GM18502 (cell line): ENCODE measurements around the gene TAF4.
"Not testable (repeated sequence)": the region's sequence is repeated elsewhere in the genome, so short reads cannot be mapped to it uniquely, and the experiment has no call there.

Experiments used
- ATAC-seq: cut with Tn5 transposase; IDR thresholded peaks from one replicate; pipeline ENCODE4 v1.9.1; 2021; ENCODE audit warnings: mild to moderate bottlenecking; ENCODE audit not compliant: unreplicated experiment, poor library complexity

Gene TAF4

DNA sequence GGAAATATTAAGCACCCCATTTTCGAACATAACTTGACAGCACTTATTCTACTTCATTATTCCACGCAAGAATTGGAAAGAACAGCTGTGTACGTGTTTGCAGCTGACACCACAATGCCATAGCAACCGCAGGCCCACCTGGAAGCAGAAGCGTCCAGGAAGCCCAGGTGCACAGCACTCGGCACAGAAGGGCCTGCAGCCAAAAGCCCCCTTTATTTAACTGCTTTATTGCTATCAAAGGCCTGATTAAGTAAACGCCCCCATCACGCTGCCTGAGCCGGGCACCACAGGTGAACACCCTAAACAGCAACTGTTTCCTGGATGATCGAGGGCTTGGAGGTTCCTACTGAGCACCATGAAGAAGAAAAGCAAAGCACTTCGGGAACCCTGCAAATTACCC lies 6.3 kb downstream of the TAF4 start:
- ATAC-seq = no peak

DNA sequence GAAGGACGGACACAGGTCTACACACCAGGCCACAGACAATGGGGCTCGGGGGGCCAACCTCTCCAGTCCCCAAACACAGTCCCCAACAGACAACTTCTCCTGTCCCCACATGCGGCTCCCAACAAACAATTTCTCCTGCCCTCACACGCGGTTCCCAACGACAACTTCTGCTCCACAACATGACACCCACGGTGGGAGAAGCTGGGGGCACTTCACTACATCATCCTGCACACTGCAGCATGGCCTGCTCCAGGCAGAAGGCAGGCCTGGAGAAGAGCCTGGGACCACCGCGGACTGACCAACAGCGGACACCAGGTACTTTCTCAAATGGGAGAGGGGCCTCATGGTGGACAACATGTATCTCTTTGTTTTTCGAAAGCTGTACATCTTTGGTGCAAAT lies 6.7 kb downstream of the TAF4 start:
- ATAC-seq = no peak

DNA sequence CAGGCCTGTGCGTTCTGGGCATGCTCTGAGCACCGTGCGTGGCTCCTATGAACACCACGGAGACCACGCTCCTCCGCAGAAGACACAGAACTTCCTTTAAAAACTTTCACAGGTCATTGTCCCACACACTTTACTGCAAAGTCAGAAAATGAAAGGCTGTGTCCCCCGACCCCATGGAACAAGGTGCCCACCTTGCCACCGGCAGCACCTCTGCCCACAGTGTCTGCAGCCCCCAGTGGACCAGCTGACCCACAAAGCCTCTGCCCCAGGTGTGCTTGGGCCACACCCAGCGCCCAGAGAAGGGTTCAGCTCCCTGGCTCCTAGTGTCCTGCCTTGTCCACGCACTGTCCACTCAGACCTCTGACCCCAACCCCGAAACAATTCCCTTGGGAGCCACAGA lies 8.7 kb downstream of the TAF4 start:
- ATAC-seq = no peak

DNA sequence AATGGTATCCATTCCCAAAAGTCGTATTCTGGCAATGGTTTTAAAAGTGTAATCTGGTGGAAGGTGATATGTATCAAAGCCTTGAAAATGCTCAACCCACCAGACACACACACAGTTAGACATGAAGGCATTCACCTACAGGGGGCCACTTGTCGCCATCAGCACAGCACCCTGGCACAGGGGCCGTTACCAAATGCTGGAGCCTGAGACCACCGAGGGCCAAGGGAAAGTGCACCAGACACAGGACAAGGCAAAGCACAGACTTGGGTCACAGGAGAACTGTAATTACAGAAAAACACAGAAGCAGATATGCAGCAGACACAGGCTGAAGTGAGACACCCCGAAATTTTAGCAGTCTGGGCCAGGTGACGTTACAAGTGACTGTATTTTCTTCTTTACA lies 9.3 kb downstream of the TAF4 start:
- ATAC-seq = no peak

DNA sequence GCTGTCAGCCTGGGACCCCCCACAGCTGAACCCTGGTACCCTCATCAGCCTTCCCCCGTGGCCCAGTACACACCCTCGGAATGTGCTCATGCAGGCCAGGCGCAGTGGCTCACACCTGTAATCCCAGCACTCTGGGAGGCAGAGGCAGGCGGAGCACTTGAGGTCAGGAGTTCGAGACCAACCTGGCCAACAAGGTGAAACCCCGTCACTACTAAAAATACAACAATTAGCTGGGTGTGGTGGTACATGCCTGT lies 9.9 kb downstream of the TAF4 start:
- not testable (repeated sequence) for ATAC-seq

DNA sequence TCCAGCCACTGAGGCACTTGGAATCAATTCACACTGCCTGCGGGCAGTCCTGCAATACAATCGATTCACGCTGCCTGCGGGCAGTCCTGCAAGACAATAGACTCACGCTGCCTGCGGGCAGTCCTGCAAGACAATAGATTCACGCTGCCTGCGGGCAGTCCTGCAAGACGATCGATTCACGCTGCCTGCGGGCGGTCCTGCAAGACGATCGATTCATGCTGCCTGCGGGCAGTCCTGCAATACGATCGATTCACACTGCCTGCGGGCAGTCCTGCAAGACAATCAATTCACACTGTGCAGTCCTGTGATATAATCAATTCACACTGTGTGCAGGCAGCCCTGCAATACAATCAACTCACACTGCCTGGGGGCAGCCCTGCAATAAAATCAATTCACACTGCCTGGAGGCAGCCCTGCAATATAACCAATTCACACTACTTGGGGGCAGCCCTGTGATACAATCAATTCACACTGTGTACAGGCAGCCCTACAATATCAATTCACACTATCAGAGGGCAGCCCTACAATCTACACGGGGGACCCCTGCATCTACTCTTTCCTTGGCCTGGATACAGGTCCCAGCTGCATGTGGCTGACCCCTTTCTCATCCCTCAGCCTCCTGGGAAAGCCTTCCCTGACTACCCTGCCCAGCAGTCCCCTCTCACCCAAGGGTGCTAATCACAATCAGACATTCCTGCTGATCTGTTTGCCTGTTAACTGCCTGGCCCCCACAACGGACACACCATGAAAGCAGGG lies 10.4 kb downstream of the TAF4 start:
- ATAC-seq = no peak

DNA sequence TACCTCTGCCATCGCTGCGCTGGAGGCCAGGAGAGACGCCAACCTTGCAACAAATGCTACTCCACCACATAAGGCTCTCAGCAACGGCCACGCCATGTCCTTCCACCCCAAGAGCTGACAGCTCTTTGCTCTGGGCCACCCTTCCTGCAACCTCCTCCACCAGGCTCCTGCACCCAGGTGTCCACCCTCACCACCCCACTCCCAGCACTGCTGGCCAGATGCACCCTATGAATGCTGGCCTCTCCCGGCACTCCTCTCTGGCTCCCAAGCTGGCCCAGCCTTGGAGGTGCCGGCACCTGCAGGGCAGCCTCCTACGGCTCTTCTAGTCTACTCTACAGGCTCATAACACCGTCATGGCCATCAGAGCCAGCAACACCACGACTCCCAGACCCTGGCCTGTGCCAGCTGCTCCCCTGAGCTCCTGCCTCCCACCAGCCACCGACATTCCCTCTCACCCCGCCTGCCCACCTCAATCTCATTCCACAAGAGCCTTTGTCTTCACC lies 11.2 kb downstream of the TAF4 start:
- ATAC-seq = no peak

DNA sequence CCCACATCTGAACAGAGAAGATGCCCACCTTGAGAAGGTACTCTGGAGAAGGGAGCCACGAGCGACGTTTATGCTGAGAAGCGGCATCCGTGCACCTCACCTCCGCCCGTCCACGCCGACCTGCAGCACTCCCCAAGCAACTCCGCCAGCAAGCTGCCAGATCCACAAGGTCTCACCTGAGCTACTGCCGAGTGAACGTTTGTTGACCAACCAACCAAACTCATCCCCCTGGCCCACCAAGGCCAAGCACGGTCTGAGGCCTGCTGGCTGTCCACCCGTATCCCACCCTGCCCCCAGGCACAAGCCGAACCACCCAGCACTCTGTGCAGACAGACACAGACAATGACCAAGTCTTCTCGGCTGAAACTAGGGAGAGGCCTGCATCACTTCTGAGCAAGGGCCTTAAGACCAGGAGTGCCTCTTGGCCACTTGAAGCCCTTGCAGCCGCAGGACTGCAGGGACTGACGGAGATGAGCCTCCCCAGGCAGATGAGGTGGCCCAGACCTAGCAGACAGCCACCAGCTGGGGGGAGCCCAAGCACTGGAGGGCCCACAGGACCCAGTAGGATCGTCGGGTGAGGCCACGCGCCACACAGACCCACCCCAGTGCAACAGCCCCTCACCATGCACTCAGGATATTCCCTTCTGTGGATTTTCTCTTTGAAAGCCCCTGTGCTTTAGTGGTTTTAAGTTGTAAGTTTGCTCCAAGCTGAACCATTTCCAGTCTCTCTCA lies 12.1 kb downstream of the TAF4 start:
- no peak for ATAC-seq

DNA sequence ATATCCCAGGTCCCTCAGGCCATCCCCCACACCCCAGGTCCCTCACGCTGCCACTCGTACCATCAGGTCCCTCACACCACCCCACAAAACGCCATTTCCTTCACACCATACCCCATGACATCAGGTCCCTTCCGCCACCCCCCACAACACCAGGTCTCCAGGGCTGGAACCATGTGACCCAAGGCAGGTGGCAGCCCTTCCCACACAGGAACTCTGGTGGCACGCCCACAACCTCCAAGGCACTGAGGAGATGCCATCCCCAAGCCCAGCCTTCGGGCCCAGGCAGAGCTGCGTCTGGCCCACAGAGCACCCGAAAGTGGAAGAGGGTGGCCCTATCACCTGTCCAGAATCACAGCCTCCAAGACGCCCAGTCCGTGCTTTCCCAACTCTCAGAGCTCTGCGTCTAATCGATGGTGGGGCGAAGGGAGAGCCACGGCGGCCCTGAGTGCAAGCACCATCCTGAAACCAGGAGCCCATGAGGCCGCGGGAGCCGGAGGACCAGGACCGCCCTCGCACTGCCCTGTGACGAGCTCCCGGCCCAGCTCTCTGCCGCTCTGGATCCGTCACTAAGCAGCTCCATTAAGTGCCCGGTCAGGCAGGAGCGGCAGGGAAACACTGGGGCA lies 12.7 kb downstream of the TAF4 start:
- no peak for ATAC-seq

DNA sequence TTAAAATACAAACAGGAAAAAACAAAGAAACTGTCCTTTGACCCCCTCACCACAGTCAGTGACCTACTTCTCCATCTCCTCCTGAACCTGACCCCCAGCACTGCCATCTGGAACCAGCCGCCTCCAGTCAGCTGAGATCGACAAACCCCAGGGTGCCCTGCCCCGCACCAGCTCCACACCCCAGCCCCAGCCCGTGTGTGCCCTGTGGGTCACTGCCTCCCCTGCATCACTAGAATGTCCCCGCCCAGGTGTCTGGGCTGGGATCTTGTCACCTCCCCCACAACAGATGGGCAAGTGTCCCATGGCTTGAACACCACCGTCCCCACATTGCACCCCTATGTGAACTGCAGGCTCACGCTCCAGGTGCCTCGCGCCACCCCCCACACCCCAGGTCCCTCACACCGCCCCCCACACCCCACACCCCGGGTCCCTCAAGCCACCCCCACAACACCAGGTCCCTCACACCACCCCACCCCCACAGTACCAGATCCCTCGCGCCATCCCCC lies 13.3 kb downstream of the TAF4 start:
- no peak for ATAC-seq

DNA sequence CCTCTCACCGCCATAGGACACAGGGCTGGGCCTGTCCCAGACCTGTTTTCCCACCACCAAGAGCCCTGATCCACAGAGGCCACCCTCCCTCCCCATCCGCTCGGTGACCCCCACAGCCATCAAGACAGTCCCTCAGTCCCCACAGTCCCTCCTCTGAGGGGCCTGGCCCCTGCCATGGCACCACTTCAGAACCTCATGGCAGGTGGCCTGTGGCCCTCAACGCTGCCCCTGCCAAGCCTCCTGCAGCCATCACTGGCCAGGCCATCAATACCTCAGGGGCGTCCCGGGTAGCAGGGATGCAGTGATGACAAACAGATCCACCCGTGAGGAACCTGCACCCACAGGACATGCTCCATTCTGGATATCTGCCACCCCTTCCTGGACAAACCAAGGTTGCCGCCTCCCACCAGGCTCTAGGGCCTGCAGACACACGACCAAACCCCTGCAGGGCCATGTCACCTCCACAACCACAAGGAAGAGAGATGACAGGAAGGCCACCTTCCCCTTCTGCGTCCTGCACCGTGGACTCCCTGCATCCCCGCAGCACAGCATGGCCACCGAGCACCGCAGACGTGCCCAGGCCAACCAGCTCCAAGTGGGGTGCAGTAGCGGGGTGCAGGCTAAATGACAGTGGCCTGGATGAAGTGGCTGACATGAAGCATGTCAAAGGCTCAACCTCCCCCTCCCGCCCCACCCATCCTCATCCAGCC lies 14.0 kb downstream of the TAF4 start:
- ATAC-seq = no peak

DNA sequence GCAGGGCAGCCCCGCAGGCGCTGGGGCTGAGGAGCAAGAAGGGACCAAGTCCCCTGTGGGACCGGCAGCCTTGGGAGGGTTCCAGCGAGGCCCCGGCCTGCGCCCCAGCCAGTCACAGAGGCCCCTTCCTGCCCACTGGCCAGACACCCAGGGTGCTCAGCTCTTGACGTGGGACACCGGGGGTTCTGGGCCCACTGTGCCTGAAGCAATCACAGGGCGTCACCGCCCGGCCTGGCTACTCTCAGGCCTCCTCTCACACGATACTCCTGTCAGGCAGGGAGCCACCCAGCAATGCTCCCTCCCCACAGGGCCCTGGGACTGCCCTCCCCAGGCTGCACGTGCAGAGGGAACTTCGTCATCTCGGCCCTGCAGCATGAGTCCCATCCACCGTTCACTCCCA lies 14.5 kb downstream of the TAF4 start:
- ATAC-seq = no peak

DNA sequence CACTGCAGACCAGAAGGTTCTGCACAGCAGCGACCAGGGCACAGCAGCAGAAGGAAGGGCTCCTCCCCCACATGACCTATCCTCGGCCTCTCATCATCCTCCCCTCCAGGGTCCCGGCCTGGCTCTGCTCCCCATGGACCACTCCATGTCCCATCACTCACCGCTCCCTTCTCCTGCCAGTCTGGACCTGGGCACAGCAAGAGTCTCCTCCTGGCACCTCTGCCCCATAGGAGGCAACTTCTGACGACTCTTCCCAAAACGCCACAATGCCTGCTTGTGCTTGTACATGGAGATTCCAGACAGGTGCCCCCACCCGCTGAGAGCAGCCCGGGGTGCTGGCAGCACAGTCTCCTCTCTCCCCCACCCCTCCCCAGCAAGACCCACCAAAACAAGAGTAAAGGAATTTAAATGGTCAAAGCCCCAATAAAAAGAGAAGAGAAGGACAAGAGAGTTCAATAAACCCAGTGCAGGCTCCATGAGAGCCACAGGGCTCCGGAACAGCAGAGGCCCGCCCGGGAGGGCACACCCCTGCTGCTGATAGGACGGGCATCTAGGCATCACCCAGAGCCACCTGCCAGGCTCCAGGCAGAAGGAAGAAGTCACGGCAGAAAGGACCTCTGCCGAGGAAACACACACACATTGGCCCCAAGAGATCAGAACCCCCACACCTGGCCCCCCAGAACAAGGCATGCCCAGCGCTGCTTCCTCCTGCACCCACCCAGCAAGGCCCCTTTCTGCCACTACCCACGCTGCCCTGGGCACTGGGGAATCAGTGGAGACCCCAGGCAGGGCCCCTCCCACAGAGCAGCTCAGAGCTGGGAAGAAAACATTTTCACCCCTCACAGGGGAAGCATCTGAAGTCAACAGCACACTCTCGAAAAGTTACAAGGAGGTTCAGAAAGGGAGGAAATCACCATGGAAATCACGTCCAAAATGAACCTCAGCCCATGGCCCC lies 15.2 kb downstream of the TAF4 start:
- ATAC-seq = no peak

DNA sequence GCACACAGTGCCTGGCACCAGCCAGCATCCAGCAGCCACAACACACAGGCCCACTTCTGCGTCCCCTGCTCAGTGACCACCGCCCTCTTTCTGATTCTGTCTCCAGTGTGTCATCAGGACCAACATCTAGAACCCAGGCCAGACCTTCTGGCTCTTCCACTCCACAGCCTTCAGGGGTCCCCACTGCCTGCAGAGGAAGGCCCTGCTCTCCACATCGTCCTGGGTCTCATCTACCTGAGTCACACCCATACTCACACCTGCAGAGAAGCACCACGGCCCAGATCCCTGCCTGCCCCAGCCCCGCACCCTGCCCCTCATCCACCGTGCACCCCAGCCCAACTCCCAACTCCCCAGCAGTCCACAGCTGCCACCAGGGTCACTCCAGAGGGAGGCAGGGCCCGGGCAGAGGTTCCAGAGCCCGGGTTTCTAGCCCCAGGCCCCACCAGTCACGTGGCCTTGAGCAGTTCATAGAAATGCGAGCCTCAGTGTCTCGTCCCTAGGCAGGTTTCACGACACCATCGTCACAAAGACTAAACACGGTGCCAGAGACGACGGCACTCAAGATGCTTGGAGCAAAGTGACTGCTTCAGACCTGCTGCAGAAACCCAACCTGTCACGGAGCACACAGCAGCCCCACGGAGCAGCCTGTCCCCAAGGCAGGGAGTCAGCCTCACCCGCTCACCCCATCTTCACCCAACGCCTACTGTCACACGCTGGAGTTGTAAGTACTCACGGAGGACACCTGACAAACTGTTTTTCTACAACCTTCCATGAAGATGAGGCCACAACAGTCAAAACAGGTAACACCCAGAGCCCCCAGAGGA lies 16.1 kb downstream of the TAF4 start:
- ATAC-seq = no peak

DNA sequence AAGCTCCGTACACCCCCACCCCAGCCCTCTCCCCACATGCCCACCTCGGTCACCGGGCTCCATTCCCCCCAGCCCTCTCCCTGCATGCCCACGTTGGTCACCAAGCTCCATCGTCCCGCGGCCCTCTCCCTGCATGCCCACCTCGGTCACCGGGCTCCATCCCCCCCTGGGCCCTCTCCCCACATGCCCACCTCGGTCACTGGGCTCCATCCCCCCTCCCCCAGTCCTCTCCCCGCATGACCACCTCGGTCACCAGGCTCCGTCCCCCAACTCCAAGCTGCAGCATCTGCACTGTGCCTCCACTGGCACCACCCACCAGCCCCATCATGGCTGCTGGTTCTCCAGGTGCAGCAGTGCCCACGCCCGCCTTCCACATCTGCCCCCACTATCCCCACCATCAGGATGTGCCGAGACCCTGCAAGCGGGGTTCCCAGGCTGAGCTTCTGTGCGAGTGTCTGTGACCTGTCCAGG lies 16.8 kb downstream of the TAF4 start:
- ATAC-seq = no peak

DNA sequence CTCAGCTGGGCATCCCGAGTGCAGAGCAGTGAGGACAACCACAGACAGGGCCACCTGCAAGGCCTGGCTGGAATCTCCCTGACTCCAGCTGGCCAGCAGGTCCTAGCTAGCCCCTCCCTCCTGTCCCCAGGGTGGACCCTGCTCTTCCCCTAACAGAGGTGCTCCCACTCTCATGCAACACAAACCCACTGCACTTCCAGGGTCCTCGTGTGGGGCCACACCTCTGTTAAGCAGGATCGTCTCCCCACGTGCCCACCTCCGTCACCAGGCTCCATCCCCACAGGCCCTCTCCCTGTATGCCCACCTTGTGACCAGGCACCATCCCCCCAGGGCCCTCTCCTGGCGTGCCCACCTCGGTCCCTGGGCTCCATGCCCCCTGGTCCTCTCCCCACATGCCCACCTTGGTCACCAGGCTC lies 17.3 kb downstream of the TAF4 start:
- ATAC-seq = no peak

DNA sequence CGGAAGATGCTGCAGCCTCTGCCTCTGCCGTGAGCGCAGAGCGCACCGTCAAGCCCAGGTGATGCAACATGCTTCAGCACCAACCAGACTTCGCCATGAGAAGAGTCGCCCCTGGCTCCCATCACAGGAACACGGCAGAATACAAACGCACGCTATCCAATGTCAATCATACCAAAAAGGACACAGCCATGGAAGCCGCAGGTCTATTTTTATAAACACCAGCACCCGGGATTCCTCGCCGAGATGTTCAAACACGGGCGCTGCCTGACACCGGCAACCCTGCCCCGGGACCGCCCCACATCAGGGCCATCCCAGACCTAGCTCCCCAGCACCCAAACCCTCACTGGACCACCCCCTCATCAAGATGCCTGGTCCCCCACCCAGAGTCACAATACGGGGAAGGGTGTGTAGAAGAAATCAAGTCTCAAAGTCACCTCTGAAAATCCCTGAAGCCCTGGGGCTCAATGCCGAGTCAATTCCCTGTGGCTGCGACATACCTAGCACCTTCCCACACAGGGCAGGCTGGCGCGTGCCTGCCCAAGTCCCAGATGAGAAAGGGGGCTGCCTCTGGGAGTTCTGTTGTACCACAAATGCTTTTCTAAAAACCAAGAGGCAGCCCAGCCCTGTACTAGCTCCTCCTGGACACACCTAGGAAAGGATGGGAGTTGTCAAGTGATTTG lies 17.9 kb downstream of the TAF4 start:
- ATAC-seq = no peak

DNA sequence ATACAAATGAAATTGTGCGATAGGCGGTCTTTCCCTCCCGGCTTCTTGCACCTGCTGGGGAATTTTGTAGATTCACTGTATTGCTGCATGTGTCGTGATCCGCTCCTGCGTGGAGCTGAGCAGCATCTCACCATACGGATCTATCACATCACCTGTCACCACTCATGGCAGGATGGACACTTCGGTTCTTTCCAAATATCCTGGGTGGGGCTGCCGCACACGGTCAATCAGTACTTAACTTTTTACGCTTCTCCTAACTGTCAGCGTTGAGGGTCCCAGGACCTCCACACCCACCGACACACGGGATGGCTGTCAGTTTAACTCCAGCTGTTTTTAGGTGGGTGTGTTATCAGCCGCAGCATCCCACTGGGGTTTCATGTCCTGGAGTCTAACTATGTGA lies 19.2 kb downstream of the TAF4 start:
- ATAC-seq = no peak
